ENCODE results near the gene TEX14.

DNA sequence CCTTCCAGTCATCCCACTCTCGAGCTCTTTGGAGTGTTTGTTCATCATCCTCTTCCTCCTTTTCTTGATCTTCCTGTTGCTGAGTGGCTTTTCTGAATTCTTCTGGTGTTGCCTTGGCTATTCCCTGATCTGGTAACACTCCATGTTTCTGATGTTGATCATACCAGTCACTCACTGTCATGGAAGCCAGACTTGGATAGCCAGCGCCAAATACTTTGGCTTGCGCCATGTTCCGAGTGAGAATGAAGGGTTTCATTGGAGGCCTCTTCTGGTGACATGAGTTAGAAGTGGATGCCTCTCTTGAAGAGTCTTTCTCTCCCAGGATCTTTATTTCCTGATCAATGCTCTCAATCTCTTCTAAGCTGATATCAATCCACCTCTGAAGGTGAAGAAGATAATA is 31.2 kb downstream of the TEX14 start:
- TF ChIP-seq, protein P1, sequence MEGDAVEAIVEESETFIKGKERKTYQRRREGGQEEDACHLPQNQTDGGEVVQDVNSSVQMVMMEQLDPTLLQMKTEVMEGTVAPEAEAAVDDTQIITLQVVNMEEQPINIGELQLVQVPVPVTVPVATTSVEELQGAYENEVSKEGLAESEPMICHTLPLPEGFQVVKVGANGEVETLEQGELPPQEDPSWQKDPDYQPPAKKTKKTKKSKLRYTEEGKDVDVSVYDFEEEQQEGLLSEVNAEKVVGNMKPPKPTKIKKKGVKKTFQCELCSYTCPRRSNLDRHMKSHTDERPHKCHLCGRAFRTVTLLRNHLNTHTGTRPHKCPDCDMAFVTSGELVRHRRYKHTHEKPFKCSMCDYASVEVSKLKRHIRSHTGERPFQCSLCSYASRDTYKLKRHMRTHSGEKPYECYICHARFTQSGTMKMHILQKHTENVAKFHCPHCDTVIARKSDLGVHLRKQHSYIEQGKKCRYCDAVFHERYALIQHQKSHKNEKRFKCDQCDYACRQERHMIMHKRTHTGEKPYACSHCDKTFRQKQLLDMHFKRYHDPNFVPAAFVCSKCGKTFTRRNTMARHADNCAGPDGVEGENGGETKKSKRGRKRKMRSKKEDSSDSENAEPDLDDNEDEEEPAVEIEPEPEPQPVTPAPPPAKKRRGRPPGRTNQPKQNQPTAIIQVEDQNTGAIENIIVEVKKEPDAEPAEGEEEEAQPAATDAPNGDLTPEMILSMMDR (conservative IDR thresholded peaks at IDR 0.05), result no peak
- no peak for TF ChIP-seq EZH2 (IDR thresholded peaks at IDR 0.05; ENCODE audit: low read depth)

Data from PC-9 (cell line).